GM12878 (cell line): ENCODE results near the gene TEKT5. TPM values are rescaled to one million over a fixed set of nuclear protein-coding genes. Genes with fewer than 3 reads are reported as not detected.

ENCODE experiments used
- ATAC-seq: fragments of 200-7000 bp; cut with Tn5 transposase; 3 replicates; pipeline ENCODE4 v1.9.1; 2020; ENCODE audit warnings: mild to moderate bottlenecking, moderate library complexity
- BruUV-seq: library from RNA; stranded (reverse); fragments of 400-500 nt; replicated peaks from 2 replicates; lab custom pipeline; 2021; lab: Mats Ljungman, UMichigan
- CTCF ChIA-PET: fragments of 300-600 bp; sonication (Branson Sonifier 250); formaldehyde crosslinking; extraction: SDS; loops from one replicate; lab custom pipeline; 2021; ENCODE audit warnings: inconsistent platforms; lab: Yijun Ruan, JAX
- POLR2A ChIA-PET: fragments of 350-600 bp; formaldehyde crosslinking; extraction: SDS; loops from one replicate; lab custom pipeline; 2021; ENCODE audit warnings: inconsistent platforms; lab: Charles Lee
- RAD21 ChIA-PET: fragments of 300-600 bp; sonication (Branson Sonifier 250); formaldehyde crosslinking; loops from one replicate; lab custom pipeline; 2023; ENCODE audit warnings: antibody characterized with exemption; ENCODE audit not compliant: unreplicated experiment; lab: Charles Lee
- SMC1A ChIA-PET: fragments of 300-600 bp; sonication (Branson Sonifier 250); formaldehyde crosslinking; loops from one replicate; lab custom pipeline; 2023; ENCODE audit not compliant: unreplicated experiment, uncharacterized antibody; lab: Charles Lee
- DNase-seq: peaks from one replicate; pipeline ENCODE4 v3.0.0-alpha.2; 2011; ENCODE audit warnings: low read depth, low spot score
- FAIRE-seq: peaks from 3 replicates; lab custom pipeline; 2011; peaks lifted over from hg19 to GRCh38; lab: Jason Lieb, UNC
- H2AFZ ChIP-seq: 2 replicates; pipeline ENCODE4 v1.6.0; 2011; ENCODE audit warnings: low read depth, low read length, control low read depth; ENCODE audit not compliant: control insufficient read depth
- H3K27ac ChIP-seq: 2 replicates; pipeline ENCODE4 v1.5.1; 2011; ENCODE audit warnings: control low read depth; ENCODE audit not compliant: control insufficient read depth, insufficient read depth
- H3K27me3 ChIP-seq, 2 experiments: replicated peaks in 1 of 2; 2 replicates each; pipeline versions ENCODE4 v1.6.0 to v1.6.1; 2011; ENCODE audit warnings: low read length in 1 of 2; ENCODE audit not compliant: control insufficient read depth in 2 of 2, insufficient read depth in 2 of 2
- H3K36me3 ChIP-seq, 2 experiments: 2 replicates each; pipeline ENCODE4 v1.5.1; 2011; ENCODE audit warnings: low read length in 1 of 2; ENCODE audit not compliant: control insufficient read depth in 2 of 2, insufficient read depth in 2 of 2
- H3K4me1 ChIP-seq: 2 replicates; pipeline ENCODE4 v1.6.1; 2011; ENCODE audit warnings: mild to moderate bottlenecking, low read length, moderate library complexity, mixed read lengths; ENCODE audit not compliant: control insufficient read depth, insufficient read depth
- H3K4me2 ChIP-seq: 2 replicates; pipeline ENCODE4 v1.6.0; 2011; ENCODE audit warnings: control low read depth; ENCODE audit not compliant: control insufficient read depth, insufficient read depth
- H3K4me3 ChIP-seq: fragments of 200-600 bp; sonication (generic); 2 replicates; pipeline ENCODE4 v1.5.1; 2016
- H3K79me2 ChIP-seq: 2 replicates; pipeline ENCODE4 v1.6.0; 2011; ENCODE audit warnings: low read length; ENCODE audit not compliant: control insufficient read depth, insufficient read depth
- H3K9ac ChIP-seq: 2 replicates; pipeline ENCODE4 v1.8.0; 2011; ENCODE audit warnings: low read length, control low read depth, mixed read lengths; ENCODE audit not compliant: control insufficient read depth, insufficient read depth
- H3K9me3 ChIP-seq: replicated peaks from 3 replicates; pipeline ENCODE4 v1.5.1; 2011; ENCODE audit warnings: mild to moderate bottlenecking, low read length; ENCODE audit not compliant: control insufficient read depth, insufficient read depth
- H4K20me1 ChIP-seq: 2 replicates; pipeline ENCODE4 v1.6.0; 2011; ENCODE audit not compliant: control insufficient read depth, insufficient read depth
- CREB1 ChIP-seq: IDR thresholded peaks from 2 replicates; pipeline ENCODE4 v1.6.1; 2012; ENCODE audit warnings: low read depth, mild to moderate bottlenecking, inconsistent platforms
- ELK1 ChIP-seq: IDR thresholded peaks from 2 replicates; pipeline ENCODE4 v1.6.1; 2012; ENCODE audit warnings: low read depth, low read length, improper control_type of control experiment
- HDGF ChIP-seq: fragments of 450-650 bp; IDR thresholded peaks from 2 replicates; pipeline ENCODE4 v1.6.1; 2016; ENCODE audit warnings: antibody characterized with exemption
- IRF5 ChIP-seq: fragments of 450-650 bp; IDR thresholded peaks from 2 replicates; pipeline ENCODE4 v1.6.1; 2017; ENCODE audit warnings: borderline replicate concordance
- KDM1A ChIP-seq: fragments of 200-600 bp; sonication (generic); IDR thresholded peaks from 2 replicates; pipeline ENCODE4 v1.6.1; 2016; ENCODE audit warnings: borderline replicate concordance
- MTA3 ChIP-seq: IDR thresholded peaks from 2 replicates; pipeline ENCODE4 v1.6.1; 2012; ENCODE audit warnings: low read length, inconsistent platforms, borderline replicate concordance
- MYC ChIP-seq: IDR thresholded peaks from 2 replicates; pipeline ENCODE4 v1.6.1; 2011; ENCODE audit warnings: mild to moderate bottlenecking, low read length, moderate library complexity, inconsistent platforms; ENCODE audit not compliant: insufficient read depth, insufficient replicate concordance, insufficient read length, severe bottlenecking
- NRF1 ChIP-seq: conservative IDR thresholded peaks from 2 replicates; pipeline ENCODE4 v1.6.1; 2011; ENCODE audit warnings: mild to moderate bottlenecking, low read depth, low read length, improper control_type of control experiment
- RUNX3 ChIP-seq: IDR thresholded peaks from 2 replicates; pipeline ENCODE4 v1.6.1; 2012; ENCODE audit warnings: low read length, inconsistent platforms
- SPI1 ChIP-seq: IDR thresholded peaks from 2 replicates; pipeline ENCODE4 v1.6.1; 2011; ENCODE audit warnings: low read depth, mild to moderate bottlenecking, low read length, moderate library complexity, borderline replicate concordance; ENCODE audit not compliant: insufficient read depth
- ZBTB11 ChIP-seq: fragments of 450-650 bp; formaldehyde crosslinking; IDR thresholded peaks from 2 replicates; pipeline ENCODE4 v1.5.0; 2022; ENCODE audit warnings: mild to moderate bottlenecking, missing genetic modification characterization
- ZNF384 ChIP-seq: IDR thresholded peaks from 2 replicates; pipeline ENCODE4 v1.6.1; 2012; ENCODE audit warnings: low read depth, mild to moderate bottlenecking, low read length, improper control_type of control experiment, borderline replicate concordance
- ZNF622 ChIP-seq: fragments of 450-650 bp; IDR thresholded peaks from 2 replicates; pipeline ENCODE4 v1.6.1; 2017; ENCODE audit warnings: mild to moderate bottlenecking, inconsistent platforms
- WGBS: methylation state at CpG from one replicate; pipeline ENCODE4 v1.1.6; 2016; ENCODE audit warnings: low lambda C conversion rate; ENCODE audit not compliant: insufficient replicate concordance, insufficient coverage; ENCODE audit errors: missing lambda C conversion rate; 5-methylcytosine and 5-hydroxymethylcytosine counted together
- in situ Hi-C: fragments of 300-500 bp; cut with MboI; formaldehyde crosslinking; loops from 9 replicates; pipeline ENCODE4 v1.14.3; 2018; ENCODE audit warnings: mixed read lengths
- intact Hi-C: fragments of 100-400 bp; cut with micrococcal nuclease; formaldehyde crosslinking; loops from one replicate; pipeline ENCODE4 v1.14.2; 2022; ENCODE audit not compliant: unreplicated experiment
- polyA plus RNA-seq, 11 experiments: library from polyadenylated mRNA; depleted of rRNA in 4 of 11; unstranded in 6 of 11; stranded (reverse) in 5 of 11; fragments of >200 nt; fragmentation: Nextera tagmentation in 4 of 11; fragmentation: Illumina TruSeq in 1 of 11; extraction: Ambion mirVana in 4 of 11; extraction: Trizol in 1 of 11; gene quantifications; 1 replicate in 1 of 11; 2 replicates in 10 of 11; pipeline versions ENCODE4 v1.2.1 to v1.2.3, GENCODE V29; 2011 to 2016; ENCODE audit warnings: inconsistent platforms in 2 of 11, missing spikeins in 2 of 11, low read depth in 1 of 11
- total RNA-seq, 4 experiments: library from RNA; depleted of rRNA in 3 of 4; stranded (reverse); fragments of >200 nt in 3 of 4; fragmentation: Illumina TruSeq in 1 of 4; extraction: Trizol in 1 of 4; gene quantifications; 2 replicates each; pipeline versions ENCODE4 v1.2.1 to v1.2.3, GENCODE V29; 2013 to 2021
- TF ChIP-seq, protein P1 (sequence below): IDR thresholded peaks from 2 replicates; pipeline ENCODE4 v1.6.1; 2012; ENCODE audit warnings: low read depth, low read length, improper control_type of control experiment

Gene TEKT5
- total and polyA plus RNA-seq, 10 of the 15 experiments (the other 5 are each of a cell fraction or from before 2014, with no cell fraction given): 0.19 to 2.2 (median 0.68) TPM; not detected in 1

- DNase-seq: peak; percentile 94
- H3K27ac ChIP-seq: peak within 1 kb of the TSS; percentile 74
- peaks cover 4% of the 10 kb centered on the region for H3K79me2 ChIP-seq
- H3K9ac ChIP-seq: peak within 1 kb of the TSS; percentile 66
- H3K36me3 ChIP-seq: peaks cover 1 to 8% of the 10 kb centered on the region in 2 experiments; a peak in 2 of 4 replicates
- no peaks in the 10 kb centered on the region for H4K20me1 ChIP-seq
- ChIA-PET POLR2A (interaction anchor here (0.5 to 2.6 kb wide), 22 partner anchors 9 to 198 kb away, joined by 3 to 19 read pairs (median 5); partner anchors contain the start of genes CIITA and DEXI), CTCF (interaction anchor here (0.7 to 1.4 kb wide), 10 partner anchors 8 to 193 kb away, joined by 3 to 7 read pairs (median 4); no protein-coding TSS in a partner anchor), SMC1A (interaction anchor here (0.6 to 3.8 kb wide), 29 partner anchors 9 to 438 kb away, joined by 3 to 22 read pairs (median 4); partner anchors contain the start of genes CIITA and DEXI), RAD21 (interaction anchor here (0.7 to 4.0 kb wide), 34 partner anchors 10 to 232 kb away, joined by 3 to 52 read pairs (median 4); partner anchors contain the start of gene CIITA)
- peak within 1 kb of the TSS; percentile 69 for H3K4me3 ChIP-seq
- peak; percentile 96 for FAIRE-seq
- in situ Hi-C loops (loop anchor here (5.0 kb wide), 3 partner anchors 134 to 431 kb away; partner anchors contain the start of gene CIITA), intact Hi-C loops (loop anchor here (1.0 kb wide), 1 partner anchor 32 kb away; no protein-coding TSS in a partner anchor)
- no peaks in the 10 kb centered on the region for H3K9me3 ChIP-seq
- H3K4me1 ChIP-seq: peaks cover 39% of the 10 kb centered on the region
- no peaks in the 10 kb centered on the region for H3K27me3 ChIP-seq
- H3K4me2 ChIP-seq: peak within 1 kb of the TSS; percentile 80
- H2AFZ ChIP-seq: peak within 1 kb of the TSS; percentile 78
- TSS peak; percentile 88 for BruUV-seq
- peak; percentile 93 for ATAC-seq
- WGBS: under 1% methylated on average over 57 of the region's 57 CpGs
- TF ChIP-seq ELK1: 0 out of 2 replicates have a peak, but pooled peaks have one; percentile 44
- no peak for TF ChIP-seq KDM1A
- peak; percentile 95 for TF ChIP-seq HDGF
- TF ChIP-seq MTA3: no peak
- TF ChIP-seq IRF5: no peak
- TF ChIP-seq, protein P1, sequence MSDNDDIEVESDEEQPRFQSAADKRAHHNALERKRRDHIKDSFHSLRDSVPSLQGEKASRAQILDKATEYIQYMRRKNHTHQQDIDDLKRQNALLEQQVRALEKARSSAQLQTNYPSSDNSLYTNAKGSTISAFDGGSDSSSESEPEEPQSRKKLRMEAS: no peak
- TF ChIP-seq ZNF622: no peak
- TF ChIP-seq RUNX3: peak; percentile 90
- TF ChIP-seq MYC: peak; percentile 57
- no peak for TF ChIP-seq ZNF384
- no peak for TF ChIP-seq SPI1
- peak; percentile 73 for TF ChIP-seq NRF1
- no peak for TF ChIP-seq ZBTB11 (CRISPR knock-in tag)
- TF ChIP-seq CREB1: peak; percentile 81
These were observed 49.1 kb upstream of the TEKT5 start, which contains the start of gene NUBP1 for GRCh38 chr16:10743610-10744369. NUBP1 (plus strand) TSS chr16:10743842; CDS start chr16:10743864, 22 bp downstream.
